HG03442 (cell line): ENCODE data around the gene FBXO36.
"Not testable (repeated sequence)": the region's sequence is repeated elsewhere in the genome, so short reads cannot be mapped to it uniquely, and the experiment has no call there.

Experiments
- ATAC-seq: cut with Tn5 transposase; IDR thresholded peaks from one replicate; pipeline ENCODE4 v1.9.1; 2021; ENCODE audit warnings: mild to moderate bottlenecking, moderate library complexity; ENCODE audit not compliant: unreplicated experiment

Gene FBXO36

GRCh38 chr2:229956491-229956890 is 34.2 kb downstream of the FBXO36 start:
- ATAC-seq, result no peak

DNA sequence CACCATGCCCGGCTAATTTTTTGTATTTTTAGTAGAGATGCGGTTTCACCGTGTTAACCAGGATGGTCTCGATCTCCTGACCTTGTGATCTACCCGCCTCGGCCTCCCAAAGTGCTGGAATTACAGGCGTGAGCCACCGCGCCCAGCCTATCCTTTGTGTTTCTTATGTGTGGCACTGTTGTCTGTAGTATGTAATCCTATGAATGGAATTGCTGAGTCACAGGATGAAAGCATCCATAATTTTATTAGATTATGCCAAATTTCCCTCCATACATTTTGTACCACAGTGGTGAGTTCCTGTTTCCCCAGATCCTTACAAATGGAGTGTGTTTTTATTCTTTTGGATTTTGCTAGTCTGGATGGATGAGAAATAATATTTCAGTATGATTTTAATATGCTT is 41.3 kb downstream of the FBXO36 start:
- ATAC-seq, result not testable (repeated sequence)

DNA sequence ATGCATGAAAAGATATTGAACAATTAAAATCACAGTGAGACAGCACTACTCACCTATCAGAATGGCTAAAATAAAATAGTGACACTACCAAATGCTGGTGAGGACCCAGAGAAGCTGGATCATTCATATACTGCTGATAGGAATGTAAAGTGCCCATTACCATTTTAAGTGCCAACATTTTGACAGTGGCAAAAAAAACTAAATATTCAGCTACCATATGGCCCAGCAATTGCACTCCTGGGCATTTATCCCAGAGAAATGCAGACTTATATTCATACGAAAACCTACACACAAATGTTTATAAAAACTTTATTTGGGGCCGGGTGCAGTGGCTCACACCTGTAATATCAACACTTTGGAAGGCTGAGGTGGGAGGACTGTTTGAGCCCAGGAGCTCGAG is 47.6 kb downstream of the FBXO36 start:
- no peak for ATAC-seq

DNA sequence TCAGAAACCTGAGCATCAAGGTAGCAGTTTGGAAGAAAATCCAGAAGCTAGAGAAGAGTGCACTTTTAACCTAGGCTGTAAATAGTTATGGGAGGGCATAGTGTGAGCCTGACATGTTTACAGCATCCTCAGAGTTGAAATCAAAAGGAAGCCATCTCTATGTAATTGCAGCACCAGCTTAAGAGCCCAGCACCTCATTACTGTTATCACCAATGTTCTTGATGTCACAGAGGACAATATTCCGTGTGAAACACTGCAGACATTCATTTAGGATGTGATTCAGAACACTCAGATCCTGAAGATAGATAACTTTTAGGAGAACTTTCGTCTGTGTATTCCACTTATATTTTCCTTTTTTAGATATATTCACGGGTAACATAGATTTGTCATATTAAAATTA is 48.1 kb downstream of the FBXO36 start:
- ATAC-seq, result no peak

DNA sequence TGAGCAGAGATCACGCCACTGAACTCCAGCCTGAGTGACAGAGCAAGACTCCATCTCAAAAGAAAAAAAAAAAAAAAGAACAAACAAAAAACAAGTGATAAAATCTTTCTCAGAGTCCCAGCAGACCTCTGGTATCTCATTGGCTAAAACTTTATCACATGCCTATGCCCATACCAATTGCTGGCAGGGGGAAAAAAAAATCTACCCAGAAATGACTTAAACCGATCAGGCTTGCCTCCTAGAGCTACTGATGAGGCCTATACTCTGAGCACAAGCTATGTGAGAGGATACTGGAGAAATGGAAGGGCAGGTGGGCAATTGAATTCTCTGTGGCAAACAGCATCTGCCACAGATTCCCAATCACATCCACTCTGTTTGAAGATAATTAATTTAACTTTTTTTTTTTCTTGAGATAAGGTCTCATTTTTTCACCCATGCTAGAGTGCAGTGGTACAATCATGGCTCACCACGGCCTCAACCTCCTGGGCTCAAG is 49.0 kb downstream of the FBXO36 start:
- ATAC-seq, result no peak

DNA sequence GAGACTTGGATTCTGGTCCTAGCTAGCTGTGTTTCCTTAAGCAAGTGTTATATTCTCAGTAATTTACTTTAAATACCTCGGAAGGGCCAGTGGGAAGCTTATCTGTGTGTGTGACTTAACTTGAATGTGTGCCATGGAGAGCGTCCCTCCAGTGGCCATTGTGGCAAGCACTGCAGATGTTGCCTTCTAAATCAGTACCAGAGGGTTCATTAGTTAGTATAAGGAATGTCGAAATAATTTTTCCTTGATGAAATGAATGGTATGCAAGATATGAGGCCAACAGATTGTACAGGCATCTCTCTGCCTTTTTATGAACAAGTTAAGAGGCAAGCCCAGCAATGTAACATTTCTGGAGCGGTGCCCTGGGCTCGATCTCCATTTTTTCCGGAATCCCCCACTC is 52.0 kb downstream of the FBXO36 start:
- no peak for ATAC-seq

DNA sequence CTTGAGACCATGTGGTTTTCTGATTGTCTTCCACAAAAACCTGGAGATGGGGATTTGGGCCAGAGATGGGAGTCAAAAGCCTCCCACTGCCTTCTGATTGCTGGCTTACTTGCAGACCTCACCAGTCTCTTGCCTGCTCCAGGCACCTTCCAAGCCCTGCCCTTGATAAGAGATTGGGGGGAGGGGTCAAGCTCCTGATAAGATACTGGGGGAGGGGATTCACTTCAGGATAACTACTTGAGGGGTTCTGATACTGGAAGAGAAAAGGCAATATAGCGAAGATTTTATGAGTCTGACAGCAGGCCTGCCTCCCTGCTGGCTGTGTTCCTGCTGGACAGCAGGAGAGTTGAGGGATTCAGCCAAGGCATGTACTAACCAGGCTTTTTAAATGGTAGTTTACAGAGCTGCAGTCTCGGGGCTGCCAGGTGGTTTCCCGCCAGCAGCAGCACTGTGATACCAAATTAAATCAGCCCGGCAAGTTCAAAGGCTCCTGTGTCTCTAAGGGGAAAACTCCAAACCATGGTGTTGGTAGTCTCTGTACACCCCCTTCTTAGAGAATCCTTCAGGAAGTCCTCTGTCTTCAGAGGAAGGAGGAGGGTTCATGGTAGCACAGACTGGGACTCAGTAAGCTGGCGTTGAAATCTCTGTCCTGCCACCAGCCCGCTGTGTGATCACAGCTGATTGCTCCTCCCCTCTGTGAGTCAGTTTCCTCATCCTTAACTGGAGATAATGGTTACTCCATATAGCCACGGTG is 58.3 kb downstream of the FBXO36 start:
- ATAC-seq, result no peak

GRCh38 chr2:229993236-229993635 is 70.9 kb downstream of the FBXO36 start:
- ATAC-seq, result no peak

- no peak for ATAC-seq
Measured at GRCh38 chr2:229996320-229996719, 74.0 kb downstream of the FBXO36 start.

- ATAC-seq, result no peak
Measured at GRCh38 chr2:229997565-229997964, 75.3 kb downstream of the FBXO36 start.

DNA sequence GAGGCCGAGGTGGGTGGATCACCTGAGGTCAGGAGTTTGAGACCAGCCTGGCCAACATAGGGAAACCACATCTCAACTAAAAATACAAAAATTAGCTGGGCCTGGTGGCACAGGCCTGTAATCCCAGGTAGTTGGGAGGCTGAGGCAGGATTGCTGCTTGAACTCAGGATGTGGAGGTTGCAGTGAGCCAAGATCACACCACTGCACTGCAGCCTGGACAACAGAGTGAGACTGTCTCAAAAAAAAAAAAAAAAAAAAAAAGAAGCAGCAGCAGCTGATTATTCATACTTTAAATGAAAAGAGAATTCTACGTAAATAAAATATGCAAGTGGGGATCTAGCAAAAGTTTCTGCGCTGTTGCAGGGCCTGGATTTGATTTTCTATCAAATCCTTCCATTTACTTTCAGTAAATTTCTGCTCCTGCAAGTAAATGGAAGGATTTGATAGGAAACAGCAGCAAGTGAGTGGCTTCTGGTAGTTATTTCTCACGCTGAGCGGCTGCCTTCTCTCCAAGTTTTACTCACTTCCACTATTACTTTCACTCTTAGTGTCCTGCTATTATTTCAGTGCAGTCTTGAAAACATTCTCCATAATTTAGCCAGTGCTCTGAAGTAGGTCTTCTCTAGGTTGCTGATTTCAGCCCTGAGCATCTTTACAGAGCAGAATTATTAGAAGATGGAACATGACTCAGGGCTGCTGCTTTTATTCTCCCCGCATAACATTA is 78.0 kb downstream of the FBXO36 start:
- ATAC-seq, result peak; percentile 97

GRCh38 chr2:230007931-230008707 is 85.8 kb downstream of the FBXO36 start:
- no peak for ATAC-seq

GRCh38 chr2:230008708-230009066 is 86.4 kb downstream of the FBXO36 start:
- no peak for ATAC-seq

- no peak for ATAC-seq
Measured at GRCh38 chr2:230010501-230010900, 88.2 kb downstream of the FBXO36 start.

- ATAC-seq, result no peak
Measured at GRCh38 chr2:230011617-230012016, 89.3 kb downstream of the FBXO36 start.

DNA sequence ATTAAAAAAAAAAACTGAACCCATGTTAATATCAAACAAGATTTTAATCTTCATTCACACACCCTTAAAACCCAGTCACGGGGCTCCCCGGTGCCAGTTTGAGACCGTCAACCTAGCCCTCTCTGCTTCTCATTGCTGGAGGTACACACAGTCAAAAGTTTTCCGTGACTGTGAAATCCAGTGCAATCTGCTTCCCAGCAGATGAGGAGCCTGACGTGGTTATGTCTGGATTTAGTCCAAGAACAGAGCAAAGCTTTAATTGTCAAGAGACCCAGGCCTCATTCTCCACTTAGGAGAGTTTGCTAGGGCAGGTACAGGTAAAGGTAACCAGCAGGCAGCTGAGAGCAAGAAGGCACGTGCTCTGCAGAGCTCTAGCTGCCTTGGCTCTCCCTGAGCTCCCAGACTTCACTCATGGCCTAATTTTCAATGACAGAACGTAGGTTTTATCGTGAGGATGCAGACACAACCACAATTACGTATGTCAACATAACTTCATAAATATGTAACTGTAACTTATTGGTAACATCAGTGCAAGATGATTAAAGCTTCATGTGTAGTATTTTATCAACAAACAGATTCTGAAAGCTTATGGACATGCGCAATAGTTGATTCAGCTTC is 90.1 kb downstream of the FBXO36 start:
- no peak for ATAC-seq

DNA sequence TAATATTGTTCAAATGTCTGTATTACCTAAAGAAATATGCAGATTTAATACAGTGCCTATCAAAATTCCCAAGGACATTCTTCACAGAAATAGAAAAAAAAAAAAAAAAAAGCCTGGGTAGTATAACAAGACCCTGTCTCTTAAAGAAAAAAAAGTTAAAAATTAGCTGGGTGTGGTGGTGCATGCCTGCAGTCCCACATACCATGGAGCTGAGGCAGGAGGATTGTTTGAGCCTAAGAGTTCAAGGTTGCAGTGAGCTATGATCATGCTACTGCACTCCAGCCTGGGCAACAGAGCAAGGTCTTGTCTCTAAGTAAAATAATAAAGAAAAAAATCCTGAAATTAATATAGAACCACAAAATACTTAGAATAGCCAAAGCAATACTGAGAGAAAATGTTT is 94.5 kb downstream of the FBXO36 start:
- no peak for ATAC-seq

GRCh38 chr2:230018153-230018552 is 95.8 kb downstream of the FBXO36 start:
- ATAC-seq, result no peak

GRCh38 chr2:230019742-230020141 is 97.4 kb downstream of the FBXO36 start:
- ATAC-seq, result no peak

DNA sequence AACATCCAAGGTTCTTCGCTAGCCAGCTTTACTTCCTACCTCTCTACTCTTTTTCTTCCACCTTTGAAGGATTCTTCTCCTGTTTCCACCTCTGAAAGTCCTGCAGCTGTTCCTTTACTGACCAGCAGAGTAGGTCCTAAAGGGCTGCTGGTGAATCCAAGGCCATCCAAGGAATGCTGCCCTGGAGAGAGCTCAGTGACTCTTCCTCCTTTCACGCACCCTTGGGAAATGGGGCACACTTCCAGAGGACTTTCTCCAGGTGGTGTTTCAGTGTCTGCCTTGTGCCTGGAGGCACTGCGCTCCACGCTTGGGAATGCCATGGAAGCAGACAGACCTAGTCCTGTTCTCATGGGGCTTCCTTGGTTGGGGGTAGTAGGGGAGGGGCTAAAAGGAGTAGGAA is 101.0 kb downstream of the FBXO36 start:
- ATAC-seq, result no peak

DNA sequence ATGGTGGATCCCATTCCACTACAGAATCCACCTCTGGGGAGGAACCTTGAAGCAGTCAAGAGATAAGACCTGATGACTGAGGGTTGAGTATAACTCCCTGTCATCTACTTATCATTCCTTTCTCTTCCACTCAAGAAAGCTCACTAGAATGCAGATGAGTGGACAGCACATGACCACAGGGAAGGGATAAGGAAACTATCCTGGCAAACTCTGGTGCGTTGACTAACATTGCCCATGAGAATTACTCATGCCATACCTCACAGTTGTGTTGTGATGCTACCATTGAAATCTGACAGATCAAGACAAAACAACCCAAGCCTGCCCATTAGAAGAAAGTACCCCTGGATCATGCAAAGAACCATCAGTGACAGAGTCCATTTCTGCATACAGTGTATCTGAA is 119.9 kb downstream of the FBXO36 start:
- ATAC-seq, result no peak
